ENCODE results near the gene NCOA5. TPM values are rescaled to one million over a fixed set of nuclear protein-coding genes. Genes with fewer than 3 reads are reported as not detected.

NCOA5 gene
- total RNA-seq, 1 donor from 2014 or later = 20.9 TPM

DNA sequence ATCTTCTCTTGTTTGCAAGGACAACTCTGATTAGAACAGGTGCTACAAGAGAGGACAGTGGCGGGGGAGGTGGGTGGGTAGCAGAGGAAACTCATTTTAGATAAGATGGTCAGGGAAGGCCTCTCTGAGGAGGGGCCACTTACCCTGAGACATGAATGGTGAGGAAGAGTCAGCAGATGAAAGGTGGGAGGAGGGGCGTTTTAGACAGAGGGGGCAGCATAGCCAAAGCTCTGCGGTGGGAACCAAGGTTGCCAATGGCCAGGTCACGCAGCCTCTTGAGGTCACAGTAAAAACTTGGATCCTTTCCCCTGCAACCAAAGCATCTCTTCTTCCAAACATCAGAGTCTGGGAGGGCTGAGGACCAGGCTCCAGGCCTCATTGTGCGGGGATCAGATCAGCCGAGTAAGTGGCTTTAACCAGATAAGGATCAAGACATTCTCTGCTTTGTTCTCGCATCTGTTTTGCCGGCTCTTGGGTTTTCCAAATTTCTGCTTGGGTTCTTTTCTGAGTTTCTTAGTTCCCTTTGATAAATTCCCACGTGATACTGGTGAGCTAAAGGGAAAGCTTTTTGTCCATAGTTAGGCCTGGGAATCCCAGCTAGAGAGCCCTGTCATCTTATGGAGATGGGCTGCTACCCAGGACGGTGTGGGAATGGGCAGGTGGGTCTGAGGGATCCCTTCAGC lies 22.8 kb upstream of the NCOA5 start:
- no peak overlapping the region for H3K4me3 ChIP-seq (ENCODE audit: low read depth, low read length)
- no peak for DNase-seq (ENCODE audit: low read depth)
- TF ChIP-seq, protein P1, sequence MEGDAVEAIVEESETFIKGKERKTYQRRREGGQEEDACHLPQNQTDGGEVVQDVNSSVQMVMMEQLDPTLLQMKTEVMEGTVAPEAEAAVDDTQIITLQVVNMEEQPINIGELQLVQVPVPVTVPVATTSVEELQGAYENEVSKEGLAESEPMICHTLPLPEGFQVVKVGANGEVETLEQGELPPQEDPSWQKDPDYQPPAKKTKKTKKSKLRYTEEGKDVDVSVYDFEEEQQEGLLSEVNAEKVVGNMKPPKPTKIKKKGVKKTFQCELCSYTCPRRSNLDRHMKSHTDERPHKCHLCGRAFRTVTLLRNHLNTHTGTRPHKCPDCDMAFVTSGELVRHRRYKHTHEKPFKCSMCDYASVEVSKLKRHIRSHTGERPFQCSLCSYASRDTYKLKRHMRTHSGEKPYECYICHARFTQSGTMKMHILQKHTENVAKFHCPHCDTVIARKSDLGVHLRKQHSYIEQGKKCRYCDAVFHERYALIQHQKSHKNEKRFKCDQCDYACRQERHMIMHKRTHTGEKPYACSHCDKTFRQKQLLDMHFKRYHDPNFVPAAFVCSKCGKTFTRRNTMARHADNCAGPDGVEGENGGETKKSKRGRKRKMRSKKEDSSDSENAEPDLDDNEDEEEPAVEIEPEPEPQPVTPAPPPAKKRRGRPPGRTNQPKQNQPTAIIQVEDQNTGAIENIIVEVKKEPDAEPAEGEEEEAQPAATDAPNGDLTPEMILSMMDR (conservative IDR thresholded peaks at IDR 0.05; ENCODE audit: low read depth, low read length) = no peak

DNA sequence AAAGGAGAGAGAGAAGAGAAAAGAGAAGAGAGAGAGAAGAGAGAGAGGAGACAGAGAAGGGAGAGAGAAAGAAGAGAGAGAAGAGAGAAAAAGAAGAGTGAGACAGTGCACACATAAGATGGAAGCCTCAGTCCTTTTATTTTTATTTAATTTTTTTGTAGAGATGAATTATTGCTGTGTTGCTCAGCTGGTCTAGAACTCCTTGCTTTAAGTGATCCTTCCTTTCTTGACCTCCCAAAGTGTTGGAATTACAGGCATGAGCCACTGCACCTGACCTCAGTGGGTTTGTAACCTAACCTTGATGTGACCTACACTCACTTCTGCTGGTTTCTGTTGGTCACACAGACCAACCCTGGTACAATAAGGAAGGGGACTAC lies 22.1 kb upstream of the NCOA5 start:
- H3K4me3 ChIP-seq (ENCODE audit: low read depth, low read length) = no peak overlapping the region
- TF ChIP-seq, protein P1 (conservative IDR thresholded peaks at IDR 0.05; ENCODE audit: low read depth, low read length) = no peak
- no peak for DNase-seq (ENCODE audit: low read depth)

DNA sequence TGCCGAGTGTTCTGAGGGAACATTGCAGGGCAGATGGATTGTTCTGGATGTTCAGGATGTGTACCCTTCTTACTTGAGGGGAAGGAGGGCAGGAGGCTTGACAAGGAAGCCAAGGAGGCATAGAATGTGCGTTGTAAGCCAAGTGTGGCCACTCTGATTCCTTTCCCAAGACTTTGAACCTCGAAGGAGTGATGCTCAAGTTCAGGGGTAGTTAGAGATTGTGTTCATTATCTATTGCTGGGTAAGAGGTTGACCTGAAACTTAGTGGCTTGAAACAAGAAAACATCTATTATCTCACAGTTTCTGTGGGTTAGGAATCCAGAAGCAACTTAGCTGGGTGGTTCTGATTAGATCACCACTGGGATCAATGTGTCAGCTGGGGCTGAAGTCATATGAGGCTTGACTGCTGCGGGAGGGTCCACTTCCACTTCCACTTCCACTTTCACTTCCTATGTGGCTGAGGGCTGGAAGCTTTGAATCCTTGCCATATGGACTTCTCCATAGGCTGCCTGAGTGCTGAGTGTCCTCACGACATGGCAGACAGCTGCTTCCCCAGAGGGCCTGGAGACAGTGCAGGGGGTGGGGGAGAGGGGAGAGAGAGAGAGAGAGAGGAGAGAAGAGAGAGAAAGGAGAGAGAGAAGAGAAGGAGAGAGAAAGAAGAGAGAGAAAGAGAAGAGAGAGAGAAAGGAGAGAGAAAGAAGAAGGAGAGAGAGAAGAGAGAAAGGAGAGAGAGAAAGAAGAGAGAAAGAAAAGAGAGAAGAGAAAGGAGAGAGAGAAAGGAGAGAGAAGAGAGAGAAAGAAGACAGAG lies 21.5 kb upstream of the NCOA5 start:
- DNase-seq (ENCODE audit: low read depth) = no peak
- TF ChIP-seq, protein P1 (conservative IDR thresholded peaks at IDR 0.05; ENCODE audit: low read depth, low read length) = no peak

DNA sequence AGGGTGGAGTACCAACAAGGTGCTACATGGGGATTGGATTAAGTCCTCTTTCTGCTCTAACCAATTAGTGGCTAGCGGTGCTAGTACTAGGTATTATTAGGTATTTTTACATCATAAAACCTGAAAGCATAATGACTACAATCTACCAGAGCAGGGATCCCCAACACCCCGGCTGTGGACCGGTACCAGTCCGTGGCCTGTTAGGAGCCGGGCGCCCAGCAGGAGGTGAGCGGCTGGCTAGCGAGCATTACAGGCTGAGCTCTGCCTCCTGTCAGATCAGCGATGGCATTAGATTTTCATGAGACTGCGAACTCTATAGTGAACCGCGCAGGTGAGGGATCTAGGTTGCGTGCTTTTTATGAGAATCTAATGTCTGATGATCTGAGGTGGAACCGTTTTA lies 19.2 kb upstream of the NCOA5 start:
- no peak overlapping the region for H3K4me3 ChIP-seq (ENCODE audit: low read depth, low read length)
- no peak for DNase-seq (ENCODE audit: low read depth)
- TF ChIP-seq, protein P1 (conservative IDR thresholded peaks at IDR 0.05; ENCODE audit: low read depth, low read length) = no peak

More for the DNA sequence above, 21.5 kb upstream of the NCOA5 start:
- H3K4me3 ChIP-seq (ENCODE audit: low read depth, low read length) = no peak overlapping the region

DNA sequence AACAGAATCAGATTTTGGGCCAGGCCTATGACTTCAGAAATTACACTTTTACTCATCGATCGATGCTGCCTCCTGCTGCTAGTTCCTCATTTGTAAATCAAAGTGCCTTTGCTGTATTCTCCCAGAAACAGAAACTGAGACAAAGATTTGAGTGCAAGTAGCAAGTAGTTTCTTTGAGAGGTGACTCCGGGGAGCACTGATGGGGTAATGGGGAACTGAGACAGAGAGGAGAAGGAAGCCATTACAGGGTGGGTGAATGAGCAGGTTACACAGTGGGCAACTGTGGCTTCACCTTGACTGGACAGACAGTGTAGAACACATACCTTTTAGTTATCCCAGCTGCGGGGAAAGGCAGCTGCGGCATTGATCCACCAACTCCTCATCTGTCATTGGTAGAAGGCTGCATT lies 18.7 kb upstream of the NCOA5 start:
- TF ChIP-seq, protein P1 (conservative IDR thresholded peaks at IDR 0.05; ENCODE audit: low read depth, low read length) = no peak
- no peak overlapping the region for H3K4me3 ChIP-seq (ENCODE audit: low read depth, low read length)
- DNase-seq (ENCODE audit: low read depth) = no peak

DNA sequence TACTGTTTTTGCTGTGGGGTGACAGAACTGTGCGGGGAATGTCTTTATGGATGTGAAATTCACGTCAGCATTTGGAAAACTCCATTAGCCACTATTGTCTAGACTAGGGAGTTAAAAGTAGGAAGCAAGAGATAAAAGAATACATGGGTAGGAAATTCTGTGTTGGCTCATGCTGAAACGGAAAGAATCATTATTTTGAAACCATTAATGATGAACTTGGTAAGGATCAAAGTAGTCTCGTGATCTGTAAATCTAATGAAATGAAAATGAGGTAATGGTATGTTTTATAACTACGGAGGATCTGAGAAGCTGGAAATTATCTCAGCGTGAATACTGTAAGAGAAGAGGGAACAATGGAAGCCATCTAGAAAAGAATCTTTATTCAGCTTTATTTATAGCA lies 17.3 kb upstream of the NCOA5 start:
- H3K4me3 ChIP-seq (ENCODE audit: low read depth, low read length) = no peak overlapping the region
- DNase-seq (ENCODE audit: low read depth) = no peak
- TF ChIP-seq, protein P1 (conservative IDR thresholded peaks at IDR 0.05; ENCODE audit: low read depth, low read length) = no peak
